Activated CD4-positive, alpha-beta T cell treated with anti-CD3 and anti-CD28 coated beads for 36 hours (primary cell): ENCODE data around the gene PDCD11. TPM values are rescaled to one million over a fixed set of nuclear protein-coding genes. Genes with fewer than 3 reads are reported as not detected.
A peak's percentile ranks its signal among the peaks of the same experiment; 100 is the strongest.
"Not testable (repeated sequence)": the region's sequence is repeated elsewhere in the genome, so short reads cannot be mapped to it uniquely, and the experiment has no call there.

Experiments used
- ATAC-seq: fragments of 200-7000 bp; cut with Tn5 transposase; one replicate; pipeline ENCODE4 v1.10.0; 2021; ENCODE audit warnings: mild to moderate bottlenecking, moderate library complexity
- CTCF ChIA-PET: fragments of 350-600 bp; sonication (Branson Sonifier 250); formaldehyde crosslinking; loops from one replicate; lab custom pipeline; 2021; ENCODE audit warnings: antibody characterized with exemption; lab: Charles Lee
- POLR2A ChIA-PET: fragments of 350-600 bp; sonication (Branson Sonifier 250); formaldehyde crosslinking; loops from one replicate; lab custom pipeline; 2021; ENCODE audit warnings: antibody characterized with exemption, inconsistent platforms; lab: Charles Lee
- DNase-seq: peaks from one replicate; pipeline ENCODE4 v3.0.0-alpha.2; 2020
- H3K27ac Mint-ChIP-seq: one replicate; pipeline ENCODE4 v1.8.0; 2021; ENCODE audit warnings: mixed read lengths
- H3K27me3 Mint-ChIP-seq: one replicate; pipeline ENCODE4 v1.8.0; 2021; ENCODE audit warnings: mixed read lengths
- H3K36me3 Mint-ChIP-seq: one replicate; pipeline ENCODE4 v1.8.0; 2021; ENCODE audit warnings: low read depth, mixed read lengths
- H3K4me1 Mint-ChIP-seq: one replicate; pipeline ENCODE4 v1.8.0; 2021; ENCODE audit warnings: mixed read lengths
- H3K4me3 Mint-ChIP-seq: one replicate; pipeline ENCODE4 v1.8.0; 2021; ENCODE audit warnings: mild to moderate bottlenecking, moderate library complexity, mixed read lengths
- H3K9me3 Mint-ChIP-seq: one replicate; pipeline ENCODE4 v1.8.0; 2021; ENCODE audit warnings: low read depth, mixed read lengths
- intact Hi-C, 2 experiments: fragments of 100-400 bp; cut with DNase I in 1 of 2; cut with micrococcal nuclease in 1 of 2; formaldehyde crosslinking; loops; one replicate each; pipeline versions ENCODE4 v1.14.2 to v1.15.1; 2022 to 2024; cut with DNase I, micrococcal nuclease
- total RNA-seq, 2 experiments: library from RNA; stranded (reverse); gene quantifications; one replicate each; pipeline ENCODE4 v1.2.3, GENCODE V29; 2021

The PDCD11 gene
- 10 to 100 TPM; 60.6 to 73.8 TPM for total RNA-seq

GRCh38 chr10:103396067-103396788, at the start of gene PDCD11, which contains the start of gene ATP5MK:
Gene PDCD11, plus strand, starts transcription at chr10:103396626. Its CDS starts 1,801 bp downstream, at chr10:103398427.
Gene ATP5MK, minus strand, starts transcription at chr10:103396475. Its CDS starts 4,018 bp downstream, at chr10:103392457.
- intact Hi-C loops, result loop anchor here (1.0 to 10.0 kb wide), 10 partner anchors 28 to 1244 kb away; partner anchors contain the start of genes PCGF6 (in 2 of the 2), ARL3 (in 1 of the 2), BORCS7 (in 1 of the 2) and CNNM2 (in 1 of the 2)
- peak; percentile 100 for ATAC-seq
- ChIA-PET CTCF (interaction anchor here (0.7 to 1.3 kb wide), 9 partner anchors 12 to 94 kb away, joined by 3 to 5 read pairs (median 4); no protein-coding TSS in a partner anchor), POLR2A (interaction anchor here (0.5 to 1.0 kb wide), 5 partner anchors 28 to 665 kb away, joined by 3 to 6 read pairs (median 3); partner anchors contain the start of genes CALHM2 and TAF5)
- Mint-ChIP-seq H3K36me3 (peaks cover 64% of the 10 kb centered on the region), H3K27me3 (no peaks in the 10 kb centered on the region), H3K4me1 (peaks cover 57% of the 10 kb centered on the region), H3K27ac (peak within 1 kb of the TSS; percentile 95), H3K9me3 (no peaks in the 10 kb centered on the region), H3K4me3 (peak within 1 kb of the TSS; percentile 99)
- DNase-seq, result peak; percentile 98

GRCh38 chr10:103350175-103350516, 46.3 kb upstream of the PDCD11 start:
- Mint-ChIP-seq H3K4me1 (peaks cover 9% of the 10 kb centered on the region), H3K36me3 (peaks cover 16% of the 10 kb centered on the region), H3K4me3 (peak overlapping the region; percentile 86), H3K9me3 (no peaks in the 10 kb centered on the region), H3K27ac (no peak overlapping the region), H3K27me3 (no peaks in the 10 kb centered on the region)
- intact Hi-C loops, result loop anchor here (2.0 to 5.0 kb wide), 4 partner anchors 47 to 498 kb away; partner anchors contain the start of genes ATP5MK (in 1 of the 2), BORCS7 (in 1 of the 2), CNNM2 (in 1 of the 2) and NT5C2 (in 1 of the 2)
- no peak for ATAC-seq
- POLR2A ChIA-PET, result no interaction called here
- CTCF ChIA-PET, result no interaction called here
- DNase-seq, result no peak

GRCh38 chr10:103350517-103351260, 45.7 kb upstream of the PDCD11 start, which contains the start of gene PCGF6:
Gene PCGF6, minus strand, starts transcription at chr10:103351140. Its CDS starts 74 bp downstream, at chr10:103351066.
- ATAC-seq (peak; percentile 86), DNase-seq (peak; percentile 83)
- Mint-ChIP-seq H3K4me1 (peaks cover 9% of the 10 kb centered on the region), H3K4me3 (peak within 1 kb of the TSS; percentile 86), H3K36me3 (peaks cover 10% of the 10 kb centered on the region), H3K9me3 (no peaks in the 10 kb centered on the region), H3K27me3 (no peaks in the 10 kb centered on the region), H3K27ac (peak within 1 kb of the TSS; percentile 84)
- ChIA-PET CTCF (interaction anchor here (1.0 kb wide), 1 partner anchor 25 kb away, joined by 3 read pairs; no protein-coding TSS in a partner anchor), POLR2A (interaction anchor here (0.5 to 1.0 kb wide), 2 partner anchors 9 to 159 kb away, joined by 3 to 4 read pairs; no protein-coding TSS in a partner anchor)
- intact Hi-C loops, result loop anchor here (1.0 to 5.0 kb wide), 6 partner anchors 17 to 498 kb away; partner anchors contain the start of genes ATP5MK (in 2 of the 2), PDCD11 (in 2 of the 2), TAF5 (in 2 of the 2) and BORCS7 (in 1 of the 2)

- intact Hi-C loops, result loop anchor here (5.0 kb wide), 3 partner anchors 44 to 501 kb away; partner anchors contain the start of genes ATP5MK (in 1 of the 2), BORCS7 (in 1 of the 2), CNNM2 (in 1 of the 2) and PDCD11 (in 1 of the 2)
- Mint-ChIP-seq H3K4me3 (no peak overlapping the region), H3K27ac (no peak overlapping the region), H3K4me1 (peaks cover 9% of the 10 kb centered on the region), H3K27me3 (no peaks in the 10 kb centered on the region), H3K36me3 (peaks cover 6% of the 10 kb centered on the region), H3K9me3 (no peaks in the 10 kb centered on the region)
- ATAC-seq (no peak), DNase-seq (no peak)
- ChIA-PET CTCF (interaction anchor here (0.6 to 1.5 kb wide), 6 partner anchors 13 to 1343 kb away, joined by 3 to 4 read pairs (median 3); partner anchors contain the start of gene ARL3), POLR2A (interaction anchor here (0.6 kb wide), 1 partner anchor 405 kb away, joined by 6 read pairs; no protein-coding TSS in a partner anchor)
Measured at GRCh38 chr10:103353281-103353680, 43.1 kb upstream of the PDCD11 start.

DNA sequence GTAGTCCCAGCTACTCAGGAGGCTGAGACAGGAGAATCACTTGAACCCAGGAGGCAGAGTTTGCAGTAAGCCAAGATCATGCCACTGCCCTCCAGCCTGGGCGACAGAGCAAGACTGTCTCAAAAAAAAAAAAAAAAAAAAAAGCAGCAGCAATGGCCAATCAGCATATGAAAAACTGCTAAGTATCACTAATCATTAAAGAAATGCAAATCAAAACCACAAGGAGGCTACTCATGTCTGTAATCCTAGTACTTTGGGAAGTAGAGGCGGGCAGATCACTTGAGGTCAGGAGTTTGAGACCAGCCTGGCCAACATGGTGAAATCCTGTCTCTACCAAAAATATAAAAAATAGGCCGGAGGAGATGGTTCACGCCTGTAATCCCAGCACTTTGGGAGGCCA, 41.9 kb upstream of the PDCD11 start:
- POLR2A ChIA-PET, H3K9me3 Mint-ChIP-seq, CTCF ChIA-PET, H3K27me3 Mint-ChIP-seq, H3K36me3 Mint-ChIP-seq, H3K4me1 Mint-ChIP-seq, H3K27ac Mint-ChIP-seq, ATAC-seq, H3K4me3 Mint-ChIP-seq, DNase-seq: not testable (repeated sequence)
- intact Hi-C loops, result loop anchor here (5.0 kb wide), 3 partner anchors 43 to 502 kb away; partner anchors contain the start of genes ATP5MK (in 1 of the 2), BORCS7 (in 1 of the 2), CNNM2 (in 1 of the 2) and PDCD11 (in 1 of the 2)

- CTCF ChIA-PET, result interaction anchor here (0.6 to 0.8 kb wide), 2 partner anchors 497 to 1267 kb away, joined by 3 to 4 read pairs; no protein-coding TSS in a partner anchor
- POLR2A ChIA-PET, result no interaction called here
- H3K9me3 Mint-ChIP-seq, result no peaks in the 10 kb centered on the region
- DNase-seq (no peak), ATAC-seq (no peak)
- no peak overlapping the region for H3K4me3 Mint-ChIP-seq
- H3K27ac Mint-ChIP-seq, result no peak overlapping the region
- H3K27me3 Mint-ChIP-seq, result no peaks in the 10 kb centered on the region
- no peaks in the 10 kb centered on the region for H3K36me3 Mint-ChIP-seq
- intact Hi-C loops, result no loop called here
- no peaks in the 10 kb centered on the region for H3K4me1 Mint-ChIP-seq
Measured at GRCh38 chr10:103355906-103356599, 40.4 kb upstream of the PDCD11 start.

DNA sequence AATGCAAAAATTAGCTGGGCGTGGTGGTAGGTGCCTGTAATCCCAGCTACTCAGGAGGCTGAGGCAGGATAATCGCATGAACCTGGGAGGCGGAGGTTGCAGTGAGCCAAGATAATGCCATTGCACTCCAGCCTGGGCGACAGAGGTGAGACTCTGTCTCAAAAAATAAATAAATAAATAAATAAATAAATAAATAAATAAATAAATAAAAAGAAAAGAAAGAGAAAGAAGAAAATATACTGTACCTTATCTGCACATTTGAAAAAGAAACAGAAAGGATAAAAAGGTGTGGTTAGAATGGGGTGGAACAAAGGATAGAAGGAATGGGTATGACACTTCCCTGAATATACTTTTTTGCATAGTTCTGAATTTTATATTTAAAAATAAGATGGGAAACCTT, 36.9 kb upstream of the PDCD11 start:
- H3K9me3 Mint-ChIP-seq, H3K4me1 Mint-ChIP-seq, CTCF ChIA-PET, H3K27me3 Mint-ChIP-seq, H3K4me3 Mint-ChIP-seq, ATAC-seq, H3K36me3 Mint-ChIP-seq, intact Hi-C loops, H3K27ac Mint-ChIP-seq, DNase-seq, POLR2A ChIA-PET: not testable (repeated sequence)

GRCh38 chr10:103360791-103361190, 35.6 kb upstream of the PDCD11 start:
- intact Hi-C loops, result loop anchor here in 1 of 2 experiments (10.0 kb wide), 1 partner anchor 1116 kb away; the partner anchor contains the start of genes GBF1 and PITX3
- CTCF ChIA-PET, result interaction anchor here (0.6 kb wide), 2 partner anchors 122 to 401 kb away, joined by 3 read pairs; no protein-coding TSS in a partner anchor
- not testable (repeated sequence) for H3K4me1 Mint-ChIP-seq

GRCh38 chr10:103367379-103367781, 29.0 kb upstream of the PDCD11 start:
- ChIA-PET POLR2A (interaction anchor here (1.0 kb wide), 1 partner anchor 29 kb away, joined by 3 read pairs; the partner anchor contains the start of gene PDCD11), CTCF (interaction anchor here (0.6 to 2.5 kb wide), 3 partner anchors 14 to 84 kb away, joined by 3 to 9 read pairs (median 4); no protein-coding TSS in a partner anchor)
- Mint-ChIP-seq H3K27me3 (no peaks in the 10 kb centered on the region), H3K4me1 (peaks cover 15% of the 10 kb centered on the region), H3K4me3 (peak overlapping the region; percentile 81), H3K27ac (peak overlapping the region; percentile 85), H3K9me3 (no peaks in the 10 kb centered on the region), H3K36me3 (peaks cover 4% of the 10 kb centered on the region)
- peak; percentile 22 for DNase-seq
- no peak for ATAC-seq
- intact Hi-C loops, result loop anchor here (1.0 to 10.0 kb wide), 5 partner anchors 16 to 1123 kb away; partner anchors contain the start of genes PCGF6 (in 2 of the 2), ARL3 (in 1 of the 2), BORCS7 (in 1 of the 2) and GBF1 (in 1 of the 2)

More at GRCh38 chr10:103360791-103361190, 35.6 kb upstream of the PDCD11 start:
- ATAC-seq, result peak; percentile 78
- POLR2A ChIA-PET, result interaction anchor here (0.5 kb wide), 1 partner anchor 13 kb away, joined by 6 read pairs; no protein-coding TSS in a partner anchor
- not testable (repeated sequence) for H3K36me3 Mint-ChIP-seq, H3K4me3 Mint-ChIP-seq, H3K27ac Mint-ChIP-seq, H3K27me3 Mint-ChIP-seq, H3K9me3 Mint-ChIP-seq
- DNase-seq, result peak; percentile 42
